ENCODE results near the gene PHPT1. TPM values are rescaled to one million over a fixed set of nuclear protein-coding genes. Genes with fewer than 3 reads are reported as not detected.
A peak's percentile ranks its signal among the peaks of the same experiment; 100 is the strongest.

The PHPT1 gene
- total and polyA plus RNA-seq, 2 of the 13 experiments (the other 11 are each of a cell fraction or from before 2014, with no cell fraction given) = 189 to 192 TPM

GRCh38 chr9:136847826-136848392, 1.3 kb upstream of the PHPT1 start (continued):
- TF ChIP-seq ZNF530 (CRISPR knock-in tag; IDR thresholded peaks at IDR 0.05; ENCODE audit: low read depth) = no peak
- TF ChIP-seq CSRNP2 (CRISPR knock-in tag; conservative IDR thresholded peaks at IDR 0.05; ENCODE audit: low read depth) = no peak
- TF ChIP-seq SATB2 (CRISPR knock-in tag; IDR thresholded peaks at IDR 0.05) = no peak
- TF ChIP-seq SKI (IDR thresholded peaks at IDR 0.05; ENCODE audit: partially characterized antibody) = no peak
- peak; percentile 68; the same call in 1 of the 2 replicates for TF ChIP-seq HOXA5 (CRISPR knock-in tag; IDR thresholded peaks at IDR 0.05)
- TF ChIP-seq TARDBP (CRISPR knock-in tag; IDR thresholded peaks at IDR 0.05) = no peak
- no peak; the same call in 1 of the 2 replicates for TF ChIP-seq SMAD9 (CRISPR knock-in tag; IDR thresholded peaks at IDR 0.05)
- TF ChIP-seq ZFAT (CRISPR knock-in tag; conservative IDR thresholded peaks at IDR 0.05) = no peak
- no peak for TF ChIP-seq ZNF230 (CRISPR knock-in tag; IDR thresholded peaks at IDR 0.05)
- TF ChIP-seq HMGA1 (CRISPR knock-in tag; conservative IDR thresholded peaks at IDR 0.05) = no peak
- TF ChIP-seq ZBTB20 (CRISPR knock-in tag; IDR thresholded peaks at IDR 0.05; ENCODE audit: borderline replicate concordance, low read depth) = 0 out of 2 replicates have a peak, but pooled peaks have one; percentile 17
- 0 out of 2 replicates have a peak, but pooled peaks have one; percentile 14 for TF ChIP-seq ZNF121 (CRISPR knock-in tag; IDR thresholded peaks at IDR 0.05)
- peak; percentile 38; the same call in 1 of the 2 replicates for TF ChIP-seq ZBTB2 (CRISPR knock-in tag; IDR thresholded peaks at IDR 0.05; ENCODE audit: low read depth)
- TF ChIP-seq TGIF2 (CRISPR knock-in tag; IDR thresholded peaks at IDR 0.05) = peak; percentile 23; the same call in 1 of the 2 replicates
- 0 out of 2 replicates have a peak, but pooled peaks have one; percentile 21 for TF ChIP-seq PAXIP1 (CRISPR knock-in tag; conservative IDR thresholded peaks at IDR 0.05)
- no peak for TF ChIP-seq ZNF577 (CRISPR knock-in tag; IDR thresholded peaks at IDR 0.05; ENCODE audit: borderline replicate concordance, low read depth)
- peak; percentile 83 for TF ChIP-seq ZNF280D (CRISPR knock-in tag; IDR thresholded peaks at IDR 0.05)
- TF ChIP-seq ZNF615 (CRISPR knock-in tag; IDR thresholded peaks at IDR 0.05; ENCODE audit: borderline replicate concordance) = no peak
- no peak for TF ChIP-seq GTF2F1 (IDR thresholded peaks at IDR 0.05; ENCODE audit: low read length)

Data from HepG2 (cell line).